Activated CD8-positive, alpha-beta T cell treated with anti-CD3 and anti-CD28 coated beads, Interleukin-2, amount 10 ng/mL, durations not matched to agents 7 days and 5 days (primary cell): ENCODE results near the gene SGMS1. TPM values are rescaled to one million over a fixed set of nuclear protein-coding genes. Genes with fewer than 3 reads are reported as not detected.

ENCODE experiments used
- ATAC-seq: fragments of 150-1000 bp; cut with Tn5 transposase; one replicate; pipeline ENCODE4 v1.10.0; 2021; ENCODE audit warnings: moderate library complexity
- CTCF ChIA-PET: fragments of 350-600 bp; sonication (Branson Sonifier 250); formaldehyde crosslinking; loops from one replicate; lab custom pipeline; 2021; ENCODE audit warnings: antibody characterized with exemption; lab: Charles Lee
- POLR2A ChIA-PET: fragments of 350-600 bp; sonication (Branson Sonifier 250); formaldehyde crosslinking; loops from one replicate; lab custom pipeline; 2021; ENCODE audit warnings: antibody characterized with exemption; lab: Charles Lee
- DNase-seq: peaks from one replicate; pipeline ENCODE4 v3.0.0-alpha.2; 2020
- H3K27ac Mint-ChIP-seq: one replicate; pipeline ENCODE4 v1.8.0; 2021; ENCODE audit warnings: mild to moderate bottlenecking, mixed read lengths
- H3K27me3 Mint-ChIP-seq: one replicate; pipeline ENCODE4 v1.8.0; 2021; ENCODE audit warnings: low read depth, mixed read lengths
- H3K36me3 Mint-ChIP-seq: one replicate; pipeline ENCODE4 v1.8.0; 2021; ENCODE audit warnings: low read depth, mixed read lengths
- H3K4me1 Mint-ChIP-seq: one replicate; pipeline ENCODE4 v1.8.0; 2021; ENCODE audit warnings: low read depth, mixed read lengths
- H3K4me3 Mint-ChIP-seq: one replicate; pipeline ENCODE4 v1.8.0; 2021; ENCODE audit warnings: mild to moderate bottlenecking, mixed read lengths
- H3K9me3 Mint-ChIP-seq: one replicate; pipeline ENCODE4 v1.8.0; 2022; ENCODE audit warnings: mixed read lengths; ENCODE audit not compliant: insufficient read depth
- total RNA-seq, 2 experiments: library from RNA; stranded (reverse); gene quantifications; one replicate each; pipeline ENCODE4 v1.2.3, GENCODE V29; 2021

The SGMS1 gene
- total RNA-seq, 2 experiments from 2014 or later = 14.2 to 16.4 TPM

- DNase-seq (no peak), ATAC-seq (no peak)
- ChIA-PET POLR2A (interaction anchor here (0.6 kb wide), 1 partner anchor 43 kb away, joined by 3 read pairs; no protein-coding TSS in a partner anchor), CTCF (interaction anchor here (1.1 kb wide), 1 partner anchor 11 kb away, joined by 3 read pairs; no protein-coding TSS in a partner anchor)
- no peaks in the 10 kb centered on the region for H3K27me3 Mint-ChIP-seq
- peaks cover 10% of the 10 kb centered on the region for H3K36me3 Mint-ChIP-seq
- H3K27ac Mint-ChIP-seq = no peak overlapping the region
- no peaks in the 10 kb centered on the region for H3K9me3 Mint-ChIP-seq
- H3K4me1 Mint-ChIP-seq = no peaks in the 10 kb centered on the region
- H3K4me3 Mint-ChIP-seq = no peak overlapping the region
Observed at GRCh38 chr10:50593523-50594376, 30.0 kb downstream of the SGMS1 start.

GRCh38 chr10:50592961-50593418 is 30.8 kb downstream of the SGMS1 start:
- CTCF ChIA-PET = interaction anchor here (1.1 kb wide), 1 partner anchor 12 kb away, joined by 3 read pairs; no protein-coding TSS in a partner anchor
- POLR2A ChIA-PET = interaction anchor here (0.6 kb wide), 1 partner anchor 43 kb away, joined by 3 read pairs; no protein-coding TSS in a partner anchor
- Mint-ChIP-seq H3K9me3 (no peaks in the 10 kb centered on the region), H3K4me3 (no peak overlapping the region), H3K27ac (no peak overlapping the region), H3K4me1 (no peaks in the 10 kb centered on the region), H3K36me3 (peaks cover 15% of the 10 kb centered on the region), H3K27me3 (no peaks in the 10 kb centered on the region)
- DNase-seq = no peak
- no peak for ATAC-seq

GRCh38 chr10:50590935-50591334 is 32.8 kb downstream of the SGMS1 start:
- peaks cover 26% of the 10 kb centered on the region for H3K36me3 Mint-ChIP-seq
- ChIA-PET POLR2A (no interaction called here), CTCF (no interaction called here)
- no peak overlapping the region for H3K4me3 Mint-ChIP-seq
- H3K9me3 Mint-ChIP-seq = no peaks in the 10 kb centered on the region
- ATAC-seq (no peak), DNase-seq (no peak)
- no peak overlapping the region for H3K27ac Mint-ChIP-seq
- H3K4me1 Mint-ChIP-seq = no peaks in the 10 kb centered on the region
- no peaks in the 10 kb centered on the region for H3K27me3 Mint-ChIP-seq

- no peaks in the 10 kb centered on the region for H3K27me3 Mint-ChIP-seq
- peaks cover 32% of the 10 kb centered on the region for H3K36me3 Mint-ChIP-seq
- no peak overlapping the region for H3K4me3 Mint-ChIP-seq
- ChIA-PET POLR2A (interaction anchor here (1.0 kb wide), 1 partner anchor 10 kb away, joined by 4 read pairs; no protein-coding TSS in a partner anchor), CTCF (interaction anchor here (1.5 kb wide), 1 partner anchor 10 kb away, joined by 5 read pairs; no protein-coding TSS in a partner anchor)
- no peak overlapping the region for H3K27ac Mint-ChIP-seq
- H3K4me1 Mint-ChIP-seq = no peaks in the 10 kb centered on the region
- no peaks in the 10 kb centered on the region for H3K9me3 Mint-ChIP-seq
- DNase-seq (no peak), ATAC-seq (no peak)
Observed at GRCh38 chr10:50586740-50587088, 37.0 kb downstream of the SGMS1 start.

GRCh38 chr10:50585921-50586739 is 37.6 kb downstream of the SGMS1 start:
- H3K36me3 Mint-ChIP-seq = peaks cover 32% of the 10 kb centered on the region
- POLR2A ChIA-PET = no interaction called here
- CTCF ChIA-PET = interaction anchor here (1.5 kb wide), 1 partner anchor 10 kb away, joined by 5 read pairs; no protein-coding TSS in a partner anchor
- H3K27ac Mint-ChIP-seq = no peak overlapping the region
- no peaks in the 10 kb centered on the region for H3K9me3 Mint-ChIP-seq
- H3K4me1 Mint-ChIP-seq = no peaks in the 10 kb centered on the region
- H3K27me3 Mint-ChIP-seq = no peaks in the 10 kb centered on the region
- no peak overlapping the region for H3K4me3 Mint-ChIP-seq
- ATAC-seq (no peak), DNase-seq (no peak)

GRCh38 chr10:50582766-50583762 is 40.7 kb downstream of the SGMS1 start:
- ATAC-seq = no peak
- no peaks in the 10 kb centered on the region for H3K9me3 Mint-ChIP-seq
- H3K36me3 Mint-ChIP-seq = peaks cover 19% of the 10 kb centered on the region
- ChIA-PET CTCF (no interaction called here), POLR2A (no interaction called here)
- DNase-seq = no peak
- no peaks in the 10 kb centered on the region for H3K27me3 Mint-ChIP-seq
- H3K4me1 Mint-ChIP-seq = no peaks in the 10 kb centered on the region
- H3K27ac Mint-ChIP-seq = no peak overlapping the region
- no peak overlapping the region for H3K4me3 Mint-ChIP-seq

GRCh38 chr10:50582046-50582445 is 41.7 kb downstream of the SGMS1 start:
- Mint-ChIP-seq H3K4me1 (no peaks in the 10 kb centered on the region), H3K27me3 (no peaks in the 10 kb centered on the region), H3K27ac (no peak overlapping the region), H3K36me3 (peaks cover 14% of the 10 kb centered on the region), H3K9me3 (no peaks in the 10 kb centered on the region), H3K4me3 (no peak overlapping the region)
- DNase-seq (no peak), ATAC-seq (no peak)
- ChIA-PET POLR2A (no interaction called here), CTCF (interaction anchor here (0.9 to 1.2 kb wide), 2 partner anchors 10 kb away, joined by 3 read pairs; no protein-coding TSS in a partner anchor)

- Mint-ChIP-seq H3K4me3 (no peak overlapping the region), H3K4me1 (no peaks in the 10 kb centered on the region), H3K36me3 (peaks cover 8% of the 10 kb centered on the region), H3K27me3 (no peaks in the 10 kb centered on the region), H3K9me3 (no peaks in the 10 kb centered on the region), H3K27ac (no peak overlapping the region)
- ChIA-PET CTCF (no interaction called here), POLR2A (no interaction called here)
- no peak for DNase-seq
- ATAC-seq = no peak
Observed at GRCh38 chr10:50580262-50580891, 43.4 kb downstream of the SGMS1 start.

GRCh38 chr10:50579491-50580261 is 44.1 kb downstream of the SGMS1 start:
- H3K27ac Mint-ChIP-seq = no peak overlapping the region
- DNase-seq = no peak

GRCh38 chr10:50578949-50579348 is 44.8 kb downstream of the SGMS1 start:
- Mint-ChIP-seq H3K27ac (no peak overlapping the region), H3K27me3 (no peaks in the 10 kb centered on the region), H3K36me3 (peaks cover 4% of the 10 kb centered on the region), H3K4me1 (no peaks in the 10 kb centered on the region), H3K4me3 (no peak overlapping the region), H3K9me3 (no peaks in the 10 kb centered on the region)
- ChIA-PET POLR2A (no interaction called here), CTCF (interaction anchor here (0.7 to 1.1 kb wide), 2 partner anchors 10 to 129 kb away, joined by 3 read pairs; no protein-coding TSS in a partner anchor)
- DNase-seq = no peak
- ATAC-seq = no peak

More at GRCh38 chr10:50579491-50580261, 44.1 kb downstream of the SGMS1 start:
- CTCF ChIA-PET = interaction anchor here (0.7 kb wide), 1 partner anchor 130 kb away, joined by 3 read pairs; no protein-coding TSS in a partner anchor
- Mint-ChIP-seq H3K9me3 (no peaks in the 10 kb centered on the region), H3K4me3 (no peak overlapping the region), H3K36me3 (peaks cover 7% of the 10 kb centered on the region), H3K27me3 (no peaks in the 10 kb centered on the region), H3K4me1 (no peaks in the 10 kb centered on the region)
- POLR2A ChIA-PET = no interaction called here
- ATAC-seq = no peak
